Body of pancreas (tissue), 4 donors: ENCODE data around the gene LASP1NB.

Experiments
- POLR2A ChIP-seq, 3 donors: fragments of 450-650 bp; IDR thresholded peaks; one replicate each; pipeline ENCODE4 v1.6.1; 2016; ENCODE audit warnings: antibody characterized with exemption in 3 of 3, mild to moderate bottlenecking in 2 of 3
- TF ChIP-seq, protein P1 (sequence below), 7 experiments: fragments of 450-650 bp in 4 of 7; fragments of 200-600 bp in 3 of 7; sonication (generic) in 3 of 7; IDR thresholded peaks; one replicate each; pipeline ENCODE4 v1.5.1; 2016 to 2019; ENCODE audit warnings: antibody characterized with exemption in 7 of 7

DNA sequence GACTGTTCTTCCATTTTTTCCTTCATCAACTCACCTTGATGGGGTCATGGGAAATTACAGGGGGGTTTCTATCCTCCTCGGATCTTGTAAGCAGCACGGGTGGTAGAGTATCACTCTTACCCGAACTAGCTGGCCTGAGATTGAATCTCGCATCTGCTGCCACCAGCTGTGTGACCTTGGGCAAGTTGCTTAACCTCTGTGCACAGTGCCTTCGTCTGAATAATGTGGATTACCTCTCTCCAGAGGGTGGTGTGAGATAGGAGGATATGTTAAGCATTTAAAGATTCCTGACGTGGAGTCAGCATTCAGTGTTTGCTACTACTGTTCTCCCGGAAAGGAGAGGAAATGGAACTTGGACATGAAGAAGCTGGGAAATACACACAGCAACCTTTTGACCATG is 31.1 kb upstream of the LASP1NB start:
- TF ChIP-seq, protein P1, sequence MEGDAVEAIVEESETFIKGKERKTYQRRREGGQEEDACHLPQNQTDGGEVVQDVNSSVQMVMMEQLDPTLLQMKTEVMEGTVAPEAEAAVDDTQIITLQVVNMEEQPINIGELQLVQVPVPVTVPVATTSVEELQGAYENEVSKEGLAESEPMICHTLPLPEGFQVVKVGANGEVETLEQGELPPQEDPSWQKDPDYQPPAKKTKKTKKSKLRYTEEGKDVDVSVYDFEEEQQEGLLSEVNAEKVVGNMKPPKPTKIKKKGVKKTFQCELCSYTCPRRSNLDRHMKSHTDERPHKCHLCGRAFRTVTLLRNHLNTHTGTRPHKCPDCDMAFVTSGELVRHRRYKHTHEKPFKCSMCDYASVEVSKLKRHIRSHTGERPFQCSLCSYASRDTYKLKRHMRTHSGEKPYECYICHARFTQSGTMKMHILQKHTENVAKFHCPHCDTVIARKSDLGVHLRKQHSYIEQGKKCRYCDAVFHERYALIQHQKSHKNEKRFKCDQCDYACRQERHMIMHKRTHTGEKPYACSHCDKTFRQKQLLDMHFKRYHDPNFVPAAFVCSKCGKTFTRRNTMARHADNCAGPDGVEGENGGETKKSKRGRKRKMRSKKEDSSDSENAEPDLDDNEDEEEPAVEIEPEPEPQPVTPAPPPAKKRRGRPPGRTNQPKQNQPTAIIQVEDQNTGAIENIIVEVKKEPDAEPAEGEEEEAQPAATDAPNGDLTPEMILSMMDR (IDR thresholded peaks at IDR 0.05), result no peak
- TF ChIP-seq POLR2A (IDR thresholded peaks at IDR 0.05), result no peak
